SU-DHL-6 (cell line): ENCODE results near the gene RMND1.

Experiments
- H2AFZ ChIP-seq: fragments of 200-600 bp; sonication (generic); 2 replicates; pipeline ENCODE4 v1.6.1; 2014; ENCODE audit warnings: low read depth, mild to moderate bottlenecking, moderate library complexity, mixed read lengths, antibody characterized with exemption, low read length; ENCODE audit not compliant: severe bottlenecking
- H3F3A ChIP-seq: fragments of 200-600 bp; shearing (Covaris generic); 2 replicates; pipeline ENCODE4 v1.6.0; 2016; ENCODE audit warnings: antibody characterized with exemption, mild to moderate bottlenecking; ENCODE audit not compliant: insufficient read depth
- H3K27ac ChIP-seq: fragments of 200-600 bp; sonication (generic); 2 replicates; pipeline ENCODE4 v1.5.1; 2016; ENCODE audit warnings: low read depth, mild to moderate bottlenecking, low read length, moderate library complexity, mixed read lengths
- H3K27me3 ChIP-seq: fragments of 200-600 bp; sonication (generic), shearing (Covaris generic); 2 replicates; pipeline ENCODE4 v1.6.0; 2014; ENCODE audit warnings: mild to moderate bottlenecking, low read length
- H3K36me3 ChIP-seq: fragments of 200-600 bp; sonication (generic); 2 replicates; pipeline ENCODE4 v1.6.1; 2014; ENCODE audit warnings: mild to moderate bottlenecking, low read length, mixed read lengths
- H3K4me2 ChIP-seq: fragments of 300-600, 200-600 bp; shearing (Covaris generic), sonication (generic); 2 replicates; pipeline ENCODE4 v1.6.0; 2014; ENCODE audit warnings: low read length, low read depth, mild to moderate bottlenecking; ENCODE audit not compliant: poor library complexity, severe bottlenecking
- H3K4me3 ChIP-seq: fragments of 200-600 bp; sonication (generic); 2 replicates; pipeline ENCODE4 v1.5.1; 2014; ENCODE audit warnings: antibody characterized with exemption, low read length, mild to moderate bottlenecking, mixed read lengths; ENCODE audit not compliant: insufficient read depth, poor library complexity, severe bottlenecking
- H3K79me2 ChIP-seq: fragments of 200-600 bp; sonication (generic); 2 replicates; pipeline ENCODE4 v1.6.1; 2014; ENCODE audit warnings: mild to moderate bottlenecking, low read length, moderate library complexity; ENCODE audit not compliant: insufficient read depth
- H3K9ac ChIP-seq: fragments of 200-600 bp; sonication (generic); 2 replicates; pipeline ENCODE4 v1.7.0; 2014; ENCODE audit warnings: mild to moderate bottlenecking, low read length
- H3K9me2 ChIP-seq: fragments of 200-600 bp; sonication (generic); replicated peaks from 2 replicates; pipeline ENCODE4 v1.6.1; 2014; ENCODE audit warnings: low read length; ENCODE audit not compliant: insufficient read depth
- H3K9me3 ChIP-seq: fragments of 200-600 bp; sonication (generic); 2 replicates; pipeline ENCODE4 v1.6.1; 2014; ENCODE audit warnings: low read length, mixed read lengths; ENCODE audit not compliant: insufficient read depth
- H4K20me1 ChIP-seq: fragments of 200-600 bp; sonication (generic); 2 replicates; pipeline ENCODE4 v1.6.1; 2014; ENCODE audit warnings: low read depth, mild to moderate bottlenecking, antibody characterized with exemption, low read length, moderate library complexity, mixed read lengths
- EZH2phosphoT487 ChIP-seq: fragments of 200-600 bp; sonication (generic), shearing (Covaris generic); conservative IDR thresholded peaks from 2 replicates; pipeline ENCODE4 v1.6.1; 2018; ENCODE audit warnings: mild to moderate bottlenecking, antibody characterized with exemption, low read length, moderate library complexity, mixed read lengths
- TF ChIP-seq, protein P1 (sequence below): fragments of 200-600 bp; sonication (generic); IDR thresholded peaks from one replicate; pipeline ENCODE4 v1.5.1; 2017; ENCODE audit warnings: antibody characterized with exemption, mild to moderate bottlenecking, low read length, moderate library complexity; ENCODE audit not compliant: insufficient read depth, poor library complexity, severe bottlenecking

The RMND1 gene

DNA sequence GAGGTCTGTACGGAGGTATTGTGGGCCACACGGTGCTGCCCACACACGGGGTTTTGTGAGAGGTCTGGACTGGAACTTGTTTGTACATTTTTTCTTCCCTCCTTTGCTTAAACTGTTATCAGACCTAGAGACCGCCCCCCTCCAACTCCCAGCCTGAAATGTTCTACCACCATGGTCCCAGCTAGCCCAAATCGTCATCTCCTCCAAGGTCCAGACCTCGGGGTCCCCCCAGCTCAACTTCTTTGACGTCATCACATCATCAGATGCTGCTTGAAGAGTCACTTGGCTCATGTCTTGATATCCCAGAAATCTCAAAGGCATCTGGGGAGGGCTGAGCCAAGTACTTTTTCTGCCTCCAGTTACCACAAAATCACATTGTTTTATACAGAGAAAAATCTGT, 39.1 kb upstream of the RMND1 start:
- no peak overlapping the region for H3K27ac ChIP-seq
- no peaks in the 10 kb centered on the region for H4K20me1 ChIP-seq
- no peaks in the 10 kb centered on the region for H3K27me3 ChIP-seq
- H3K36me3 ChIP-seq: no peaks in the 10 kb centered on the region
- no peaks in the 10 kb centered on the region for H3K9me3 ChIP-seq
- TF ChIP-seq EZH2phosphoT487: no peak
- TF ChIP-seq, protein P1, sequence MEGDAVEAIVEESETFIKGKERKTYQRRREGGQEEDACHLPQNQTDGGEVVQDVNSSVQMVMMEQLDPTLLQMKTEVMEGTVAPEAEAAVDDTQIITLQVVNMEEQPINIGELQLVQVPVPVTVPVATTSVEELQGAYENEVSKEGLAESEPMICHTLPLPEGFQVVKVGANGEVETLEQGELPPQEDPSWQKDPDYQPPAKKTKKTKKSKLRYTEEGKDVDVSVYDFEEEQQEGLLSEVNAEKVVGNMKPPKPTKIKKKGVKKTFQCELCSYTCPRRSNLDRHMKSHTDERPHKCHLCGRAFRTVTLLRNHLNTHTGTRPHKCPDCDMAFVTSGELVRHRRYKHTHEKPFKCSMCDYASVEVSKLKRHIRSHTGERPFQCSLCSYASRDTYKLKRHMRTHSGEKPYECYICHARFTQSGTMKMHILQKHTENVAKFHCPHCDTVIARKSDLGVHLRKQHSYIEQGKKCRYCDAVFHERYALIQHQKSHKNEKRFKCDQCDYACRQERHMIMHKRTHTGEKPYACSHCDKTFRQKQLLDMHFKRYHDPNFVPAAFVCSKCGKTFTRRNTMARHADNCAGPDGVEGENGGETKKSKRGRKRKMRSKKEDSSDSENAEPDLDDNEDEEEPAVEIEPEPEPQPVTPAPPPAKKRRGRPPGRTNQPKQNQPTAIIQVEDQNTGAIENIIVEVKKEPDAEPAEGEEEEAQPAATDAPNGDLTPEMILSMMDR: no peak
- no peak overlapping the region for H3K4me3 ChIP-seq
- H3F3A ChIP-seq: no peaks in the 10 kb centered on the region
- H3K4me2 ChIP-seq: no peak overlapping the region
- H3K9me2 ChIP-seq: no peaks in the 10 kb centered on the region
- no peak overlapping the region for H3K9ac ChIP-seq
- no peaks in the 10 kb centered on the region for H3K79me2 ChIP-seq
- H2AFZ ChIP-seq: no peak overlapping the region

DNA sequence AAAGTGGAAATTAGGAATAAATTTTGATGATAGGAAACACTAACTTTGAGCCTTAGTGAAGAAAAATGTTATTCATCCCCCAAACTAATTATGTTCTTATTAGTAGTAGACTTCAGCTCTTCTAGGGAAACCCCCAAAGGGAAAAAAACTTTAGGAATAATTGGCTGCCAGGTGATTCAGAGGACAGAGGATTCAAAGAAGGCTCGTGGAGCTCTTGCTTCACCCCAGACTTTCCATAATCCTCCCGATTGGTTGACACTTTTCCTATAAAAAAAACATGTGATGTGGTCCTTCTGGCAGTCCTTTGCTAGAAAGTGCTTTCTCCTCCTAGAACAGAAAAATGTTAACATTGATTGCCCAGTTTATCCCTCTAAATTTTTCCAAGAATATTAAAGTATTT, 36.3 kb upstream of the RMND1 start:
- TF ChIP-seq EZH2phosphoT487: no peak
- TF ChIP-seq, protein P1: no peak
- Histone ChIP-seq H3K9me3 (no peaks in the 10 kb centered on the region), H3K4me3 (no peak overlapping the region), H3K79me2 (no peaks in the 10 kb centered on the region), H3K27ac (no peak overlapping the region), H3K36me3 (no peaks in the 10 kb centered on the region), H3K9ac (no peak overlapping the region), H2AFZ (no peak overlapping the region), H3K9me2 (no peaks in the 10 kb centered on the region), H4K20me1 (no peaks in the 10 kb centered on the region), H3K27me3 (no peaks in the 10 kb centered on the region), H3F3A (no peaks in the 10 kb centered on the region), H3K4me2 (no peak overlapping the region)

DNA sequence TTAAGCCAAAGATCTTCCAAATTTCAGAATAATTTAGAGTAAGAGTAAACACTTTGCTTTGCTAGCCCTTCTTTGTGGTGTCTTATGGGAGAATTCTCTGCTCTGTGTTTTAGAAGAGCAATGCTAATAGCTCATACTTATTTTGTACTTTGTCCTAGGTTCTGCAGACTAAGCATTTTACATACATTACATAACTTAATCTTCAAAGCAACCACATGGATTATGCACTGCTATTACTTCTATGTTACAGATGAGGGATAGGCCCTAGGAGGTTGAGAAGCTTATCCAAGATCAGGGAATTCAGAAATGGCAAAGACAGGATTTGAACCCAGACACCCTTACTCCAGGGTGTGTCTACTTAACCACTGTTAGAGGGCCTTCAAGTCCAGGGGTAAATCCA, 32.1 kb upstream of the RMND1 start:
- Histone ChIP-seq H3K36me3 (no peaks in the 10 kb centered on the region), H2AFZ (no peak overlapping the region), H3K9ac (no peak overlapping the region), H3K9me3 (no peaks in the 10 kb centered on the region), H3K4me2 (no peak overlapping the region), H3K4me3 (no peak overlapping the region), H3K79me2 (no peaks in the 10 kb centered on the region), H3K27ac (no peak overlapping the region), H3K9me2 (no peaks in the 10 kb centered on the region), H4K20me1 (no peaks in the 10 kb centered on the region), H3F3A (no peaks in the 10 kb centered on the region), H3K27me3 (no peaks in the 10 kb centered on the region)
- TF ChIP-seq, protein P1: no peak
- no peak for TF ChIP-seq EZH2phosphoT487
